HL-60 (cell line): ENCODE results near the gene EFCAB8.

ENCODE experiments used
- DNase-seq, 2 experiments: peaks; one replicate each; pipeline ENCODE4 v3.0.0-alpha.2; 2010 to 2020; ENCODE audit warnings: low read depth in 1 of 2, low spot score in 1 of 2
- H3K27ac ChIP-seq: fragments of 250-450 bp; sonication (Bioruptor Pico); replicated peaks from 2 replicates; pipeline ENCODE4 v1.5.1; 2020; ENCODE audit warnings: mild to moderate bottlenecking, moderate library complexity
- H3K27me3 ChIP-seq: fragments of 250-450 bp; sonication (Bioruptor Pico); 2 replicates; pipeline ENCODE4 v1.5.1; 2021; ENCODE audit warnings: mild to moderate bottlenecking, moderate library complexity; ENCODE audit not compliant: insufficient read depth, poor library complexity, severe bottlenecking
- H3K4me3 ChIP-seq: replicated peaks from 2 replicates; pipeline ENCODE4 v1.5.1; 2011; ENCODE audit warnings: mild to moderate bottlenecking, control low read depth, low read length; ENCODE audit not compliant: insufficient read depth
- GABPA ChIP-seq: IDR thresholded peaks from 2 replicates; pipeline ENCODE4 v1.6.1; 2012; ENCODE audit warnings: low read depth
- POLR2AphosphoS5 ChIP-seq: IDR thresholded peaks from 2 replicates; pipeline ENCODE4 v1.6.1; 2012; ENCODE audit warnings: low read depth
- SPI1 ChIP-seq: IDR thresholded peaks from 2 replicates; pipeline ENCODE4 v1.6.1; 2012; ENCODE audit warnings: low read depth, mild to moderate bottlenecking, borderline replicate concordance
- TF ChIP-seq, protein P1 (sequence below): IDR thresholded peaks from 2 replicates; pipeline ENCODE4 v1.6.1; 2012; ENCODE audit warnings: low read depth; ENCODE audit not compliant: insufficient replicate concordance
- TF ChIP-seq, protein P2 (sequence below): IDR thresholded peaks from one replicate; pipeline ENCODE4 v1.5.1; 2011; ENCODE audit warnings: low read length, control low read depth, inconsistent platforms; ENCODE audit not compliant: insufficient read depth

EFCAB8 gene

GRCh38 chr20:32811886-32812285, 46.8 kb upstream of the EFCAB8 start:
- Histone ChIP-seq H3K27ac (no peak overlapping the region), H3K4me3 (no peak overlapping the region), H3K27me3 (no peaks in the 10 kb centered on the region)
- no peak for DNase-seq
- TF ChIP-seq, protein P1, sequence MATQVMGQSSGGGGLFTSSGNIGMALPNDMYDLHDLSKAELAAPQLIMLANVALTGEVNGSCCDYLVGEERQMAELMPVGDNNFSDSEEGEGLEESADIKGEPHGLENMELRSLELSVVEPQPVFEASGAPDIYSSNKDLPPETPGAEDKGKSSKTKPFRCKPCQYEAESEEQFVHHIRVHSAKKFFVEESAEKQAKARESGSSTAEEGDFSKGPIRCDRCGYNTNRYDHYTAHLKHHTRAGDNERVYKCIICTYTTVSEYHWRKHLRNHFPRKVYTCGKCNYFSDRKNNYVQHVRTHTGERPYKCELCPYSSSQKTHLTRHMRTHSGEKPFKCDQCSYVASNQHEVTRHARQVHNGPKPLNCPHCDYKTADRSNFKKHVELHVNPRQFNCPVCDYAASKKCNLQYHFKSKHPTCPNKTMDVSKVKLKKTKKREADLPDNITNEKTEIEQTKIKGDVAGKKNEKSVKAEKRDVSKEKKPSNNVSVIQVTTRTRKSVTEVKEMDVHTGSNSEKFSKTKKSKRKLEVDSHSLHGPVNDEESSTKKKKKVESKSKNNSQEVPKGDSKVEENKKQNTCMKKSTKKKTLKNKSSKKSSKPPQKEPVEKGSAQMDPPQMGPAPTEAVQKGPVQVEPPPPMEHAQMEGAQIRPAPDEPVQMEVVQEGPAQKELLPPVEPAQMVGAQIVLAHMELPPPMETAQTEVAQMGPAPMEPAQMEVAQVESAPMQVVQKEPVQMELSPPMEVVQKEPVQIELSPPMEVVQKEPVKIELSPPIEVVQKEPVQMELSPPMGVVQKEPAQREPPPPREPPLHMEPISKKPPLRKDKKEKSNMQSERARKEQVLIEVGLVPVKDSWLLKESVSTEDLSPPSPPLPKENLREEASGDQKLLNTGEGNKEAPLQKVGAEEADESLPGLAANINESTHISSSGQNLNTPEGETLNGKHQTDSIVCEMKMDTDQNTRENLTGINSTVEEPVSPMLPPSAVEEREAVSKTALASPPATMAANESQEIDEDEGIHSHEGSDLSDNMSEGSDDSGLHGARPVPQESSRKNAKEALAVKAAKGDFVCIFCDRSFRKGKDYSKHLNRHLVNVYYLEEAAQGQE: no peak
- TF ChIP-seq POLR2AphosphoS5 (no peak), GABPA (no peak), SPI1 (no peak)
- TF ChIP-seq, protein P2, sequence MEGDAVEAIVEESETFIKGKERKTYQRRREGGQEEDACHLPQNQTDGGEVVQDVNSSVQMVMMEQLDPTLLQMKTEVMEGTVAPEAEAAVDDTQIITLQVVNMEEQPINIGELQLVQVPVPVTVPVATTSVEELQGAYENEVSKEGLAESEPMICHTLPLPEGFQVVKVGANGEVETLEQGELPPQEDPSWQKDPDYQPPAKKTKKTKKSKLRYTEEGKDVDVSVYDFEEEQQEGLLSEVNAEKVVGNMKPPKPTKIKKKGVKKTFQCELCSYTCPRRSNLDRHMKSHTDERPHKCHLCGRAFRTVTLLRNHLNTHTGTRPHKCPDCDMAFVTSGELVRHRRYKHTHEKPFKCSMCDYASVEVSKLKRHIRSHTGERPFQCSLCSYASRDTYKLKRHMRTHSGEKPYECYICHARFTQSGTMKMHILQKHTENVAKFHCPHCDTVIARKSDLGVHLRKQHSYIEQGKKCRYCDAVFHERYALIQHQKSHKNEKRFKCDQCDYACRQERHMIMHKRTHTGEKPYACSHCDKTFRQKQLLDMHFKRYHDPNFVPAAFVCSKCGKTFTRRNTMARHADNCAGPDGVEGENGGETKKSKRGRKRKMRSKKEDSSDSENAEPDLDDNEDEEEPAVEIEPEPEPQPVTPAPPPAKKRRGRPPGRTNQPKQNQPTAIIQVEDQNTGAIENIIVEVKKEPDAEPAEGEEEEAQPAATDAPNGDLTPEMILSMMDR: no peak

- H3K4me3 ChIP-seq: peak overlapping the region; percentile 91
- TF ChIP-seq, protein P1: no peak
- TF ChIP-seq POLR2AphosphoS5: peak; percentile 29; the same call in 1 of the 2 replicates
- TF ChIP-seq, protein P2: no peak
- TF ChIP-seq GABPA: no peak
- TF ChIP-seq SPI1: no peak
- DNase-seq: peak; percentile 40 to 47
- H3K27ac ChIP-seq: peak overlapping the region; percentile 86
- H3K27me3 ChIP-seq: no peaks in the 10 kb centered on the region
These were observed 38.6 kb upstream of the EFCAB8 start for GRCh38 chr20:32819992-32820697.

GRCh38 chr20:32820698-32821377, 37.9 kb upstream of the EFCAB8 start:
- TF ChIP-seq, protein P2: no peak
- no peak for TF ChIP-seq GABPA
- Histone ChIP-seq H3K27me3 (no peaks in the 10 kb centered on the region), H3K4me3 (peak overlapping the region; percentile 91), H3K27ac (peak overlapping the region; percentile 86)
- no peak for DNase-seq
